Activated CD8-positive, alpha-beta memory T cell treated with anti-CD3 and anti-CD28 coated beads, Interleukin-2, amount 10 ng/mL, durations not matched to agents 7 days and 5 days (primary cell): ENCODE measurements around the gene ERP27. TPM values are rescaled to one million over a fixed set of nuclear protein-coding genes. Genes with fewer than 3 reads are reported as not detected.

Source experiments
- ATAC-seq: fragments of 150-1000 bp; cut with Tn5 transposase; one replicate; pipeline ENCODE4 v1.10.0; 2021; ENCODE audit warnings: moderate library complexity
- CTCF ChIA-PET: fragments of 350-600 bp; sonication (Branson Sonifier 250); formaldehyde crosslinking; loops from one replicate; lab custom pipeline; 2021; ENCODE audit warnings: antibody characterized with exemption; lab: Charles Lee
- DNase-seq: peaks from one replicate; pipeline ENCODE4 v3.0.0-alpha.2; 2020
- H3K27ac Mint-ChIP-seq: one replicate; pipeline ENCODE4 v1.8.0; 2021; ENCODE audit warnings: mild to moderate bottlenecking, mixed read lengths
- H3K27me3 Mint-ChIP-seq: one replicate; pipeline ENCODE4 v1.8.0; 2021; ENCODE audit warnings: mixed read lengths
- H3K36me3 Mint-ChIP-seq: one replicate; pipeline ENCODE4 v1.8.0; 2021; ENCODE audit warnings: mild to moderate bottlenecking, mixed read lengths
- H3K4me1 Mint-ChIP-seq: one replicate; pipeline ENCODE4 v1.8.0; 2021; ENCODE audit warnings: mixed read lengths
- H3K4me3 Mint-ChIP-seq: one replicate; pipeline ENCODE4 v1.8.0; 2021; ENCODE audit warnings: mild to moderate bottlenecking, moderate library complexity, mixed read lengths
- H3K9me3 Mint-ChIP-seq: one replicate; pipeline ENCODE4 v1.8.0; 2022; ENCODE audit warnings: low read depth, mixed read lengths
- total RNA-seq, 2 experiments: library from RNA; stranded (reverse); gene quantifications; one replicate each; pipeline ENCODE4 v1.2.3, GENCODE V29; 2021

ERP27 gene
- total RNA-seq, 2 experiments from 2014 or later, result 5.4 to 7.7 TPM

- no peaks in the 10 kb centered on the region for H3K27me3 Mint-ChIP-seq
- CTCF ChIA-PET, result interaction anchor here (2.1 kb wide), 2 partner anchors 184 to 188 kb away, joined by 8 to 11 read pairs; a partner anchor contains a TSS
Measured at GRCh38 chr12:14958361-14959125, 20.2 kb upstream of the ERP27 start.

DNA sequence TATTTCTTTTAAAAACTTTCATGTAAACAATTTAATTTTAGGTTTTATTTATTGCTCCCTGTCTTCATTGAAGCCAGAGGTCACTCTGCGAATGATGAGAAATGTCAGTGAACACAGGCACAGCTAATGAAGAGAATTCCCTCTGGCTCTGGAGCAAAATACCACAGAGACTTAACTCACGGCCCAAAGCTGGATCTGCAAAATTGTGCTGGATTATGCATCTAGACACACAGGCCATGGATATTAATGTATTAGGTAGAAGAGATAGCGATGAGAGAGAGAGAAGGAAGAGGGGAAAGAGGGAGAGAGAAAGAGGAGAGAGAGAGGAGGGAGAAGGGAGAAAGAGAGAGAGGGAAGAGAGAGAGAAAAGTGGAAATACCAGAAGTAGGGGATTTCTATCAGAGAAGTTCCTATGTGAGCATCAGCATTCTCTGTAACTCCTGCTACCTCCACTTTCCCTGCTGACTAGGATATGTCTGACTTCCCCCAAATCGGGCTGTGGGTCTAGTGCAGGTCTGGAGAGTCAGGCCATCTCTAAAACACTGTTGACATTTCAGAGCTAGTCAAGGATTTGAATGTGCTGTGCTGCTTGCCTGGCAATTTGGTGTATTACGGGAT, 19.3 kb upstream of the ERP27 start:
- peaks cover 73% of the 10 kb centered on the region for H3K36me3 Mint-ChIP-seq
- H3K27ac Mint-ChIP-seq, result peak overlapping the region; percentile 100
- H3K9me3 Mint-ChIP-seq, result no peaks in the 10 kb centered on the region
- DNase-seq (no peak), ATAC-seq (no peak)
- H3K4me3 Mint-ChIP-seq, result peak overlapping the region; percentile 99
- CTCF ChIA-PET, result interaction anchor here (1.4 to 2.1 kb wide), 3 partner anchors 183 to 700 kb away, joined by 3 to 8 read pairs (median 4); a partner anchor contains a TSS
- H3K27me3 Mint-ChIP-seq, result no peaks in the 10 kb centered on the region
- peaks cover 50% of the 10 kb centered on the region for H3K4me1 Mint-ChIP-seq

More at GRCh38 chr12:14958361-14959125, 20.2 kb upstream of the ERP27 start:
- Mint-ChIP-seq H3K36me3 (peaks cover 68% of the 10 kb centered on the region), H3K4me1 (peaks cover 50% of the 10 kb centered on the region), H3K27ac (peak overlapping the region; percentile 100), H3K9me3 (no peaks in the 10 kb centered on the region), H3K4me3 (peak overlapping the region; percentile 99)
- no peak for DNase-seq
- ATAC-seq, result no peak

DNA sequence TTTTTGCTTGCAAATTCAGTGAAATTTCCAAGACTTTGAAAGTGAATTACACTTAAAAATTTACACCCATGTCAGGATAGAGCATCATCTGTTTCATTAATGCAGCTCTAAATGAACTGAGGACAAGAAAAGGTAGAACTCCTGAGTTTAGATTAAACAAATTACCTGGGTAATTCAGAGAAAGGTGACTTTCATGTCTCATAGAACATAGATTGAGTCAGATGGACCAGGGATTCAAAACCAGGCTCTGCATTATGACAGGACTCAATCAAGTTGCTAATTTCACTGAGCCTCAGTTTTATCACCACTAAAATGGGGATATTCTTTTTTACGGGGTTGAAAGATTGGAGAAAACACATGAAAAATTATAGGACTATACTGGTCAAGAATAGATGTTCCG, 18.6 kb upstream of the ERP27 start:
- DNase-seq (no peak), ATAC-seq (no peak)
- peak overlapping the region; percentile 100 for H3K27ac Mint-ChIP-seq
- peaks cover 57% of the 10 kb centered on the region for H3K4me1 Mint-ChIP-seq
- CTCF ChIA-PET, result interaction anchor here (1.4 to 2.0 kb wide), 4 partner anchors 19 to 699 kb away, joined by 3 to 5 read pairs (median 4); partner anchors contain the start of gene ERP27
- H3K36me3 Mint-ChIP-seq, result peaks cover 78% of the 10 kb centered on the region
- peak overlapping the region; percentile 99 for H3K4me3 Mint-ChIP-seq
- H3K27me3 Mint-ChIP-seq, result no peaks in the 10 kb centered on the region
- H3K9me3 Mint-ChIP-seq, result no peaks in the 10 kb centered on the region

- Mint-ChIP-seq H3K9me3 (no peaks in the 10 kb centered on the region), H3K36me3 (peaks cover 82% of the 10 kb centered on the region), H3K4me3 (peak overlapping the region; percentile 99), H3K27me3 (no peaks in the 10 kb centered on the region), H3K4me1 (peaks cover 63% of the 10 kb centered on the region), H3K27ac (peak overlapping the region; percentile 100)
- peak; percentile 64 for DNase-seq
- ATAC-seq, result no peak
- CTCF ChIA-PET, result interaction anchor here (1.4 to 2.0 kb wide), 4 partner anchors 18 to 699 kb away, joined by 3 to 5 read pairs (median 4); partner anchors contain the start of gene ERP27
Measured at GRCh38 chr12:14956024-14956891, 17.9 kb upstream of the ERP27 start.

DNA sequence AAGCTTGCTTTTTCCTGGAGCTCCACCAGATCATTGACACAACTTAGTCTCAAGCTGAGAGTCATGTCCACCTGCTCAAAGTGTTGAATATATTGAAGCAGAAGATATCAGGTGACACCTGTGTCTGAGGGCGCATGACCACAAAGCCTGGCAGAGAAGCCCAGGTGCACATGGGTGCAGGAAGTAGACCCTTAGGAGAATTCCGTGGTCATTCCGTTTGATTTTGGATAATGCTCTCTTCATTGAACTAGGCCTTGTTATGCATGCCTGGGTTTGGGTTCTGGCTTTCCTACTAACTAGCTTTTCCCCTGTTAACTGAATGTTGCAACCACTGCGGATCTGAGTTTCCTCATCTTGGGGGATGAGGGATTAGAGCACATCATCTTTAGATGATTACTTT, 15.9 kb upstream of the ERP27 start:
- Mint-ChIP-seq H3K4me3 (peak overlapping the region; percentile 64), H3K36me3 (peaks cover 82% of the 10 kb centered on the region), H3K27me3 (no peaks in the 10 kb centered on the region), H3K9me3 (no peaks in the 10 kb centered on the region), H3K27ac (peak overlapping the region; percentile 95), H3K4me1 (peaks cover 83% of the 10 kb centered on the region)
- ATAC-seq (no peak), DNase-seq (no peak)
- CTCF ChIA-PET, result interaction anchor here (0.6 to 1.1 kb wide), 4 partner anchors 178 to 289 kb away, joined by 3 to 4 read pairs (median 3); no protein-coding TSS in a partner anchor

GRCh38 chr12:14953752-14954151, 15.4 kb upstream of the ERP27 start:
- H3K4me1 Mint-ChIP-seq, result peaks cover 86% of the 10 kb centered on the region
- CTCF ChIA-PET, result interaction anchor here (0.6 to 1.1 kb wide), 3 partner anchors 177 to 288 kb away, joined by 3 to 4 read pairs (median 3); no protein-coding TSS in a partner anchor
- no peak for DNase-seq
- peak overlapping the region; percentile 95 for H3K27ac Mint-ChIP-seq
- H3K4me3 Mint-ChIP-seq, result peak overlapping the region; percentile 64
- H3K36me3 Mint-ChIP-seq, result peaks cover 82% of the 10 kb centered on the region
- H3K9me3 Mint-ChIP-seq, result no peaks in the 10 kb centered on the region
- no peak for ATAC-seq
- no peaks in the 10 kb centered on the region for H3K27me3 Mint-ChIP-seq

- peak; percentile 67 for DNase-seq
- CTCF ChIA-PET, result interaction anchor here (0.7 kb wide), 1 partner anchor 43 kb away, joined by 5 read pairs; no protein-coding TSS in a partner anchor
Measured at GRCh38 chr12:14952299-14952921, 14.1 kb upstream of the ERP27 start.

DNA sequence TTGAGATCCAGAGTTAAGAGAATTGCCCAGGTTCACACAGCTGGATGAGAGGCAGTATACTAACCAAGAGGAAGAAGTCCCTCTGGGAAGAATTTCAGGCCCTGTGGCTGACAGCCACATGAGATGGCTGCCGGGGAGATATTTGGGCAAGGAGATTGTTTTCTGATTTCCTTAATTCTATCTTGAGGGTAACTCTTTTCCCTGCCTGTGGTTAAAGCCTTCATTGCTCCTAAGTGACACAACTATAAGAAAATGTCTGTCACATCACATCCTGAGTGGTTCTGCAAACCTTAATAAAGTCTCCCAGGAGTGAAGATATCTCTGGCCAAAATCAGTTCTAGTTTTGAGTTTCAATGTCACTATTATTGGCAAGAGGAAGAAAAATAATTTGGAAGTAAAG, 13.5 kb upstream of the ERP27 start:
- CTCF ChIA-PET, result interaction anchor here (0.7 kb wide), 1 partner anchor 44 kb away, joined by 5 read pairs; no protein-coding TSS in a partner anchor
- H3K4me1 Mint-ChIP-seq, result peaks cover 90% of the 10 kb centered on the region
- peak overlapping the region; percentile 95 for H3K27ac Mint-ChIP-seq

More at GRCh38 chr12:14952299-14952921, 14.1 kb upstream of the ERP27 start:
- H3K36me3 Mint-ChIP-seq, result peaks cover 81% of the 10 kb centered on the region
- peaks cover 89% of the 10 kb centered on the region for H3K4me1 Mint-ChIP-seq
- H3K4me3 Mint-ChIP-seq, result peak overlapping the region; percentile 73
- peak overlapping the region; percentile 95 for H3K27ac Mint-ChIP-seq
- H3K9me3 Mint-ChIP-seq, result no peaks in the 10 kb centered on the region
- ATAC-seq, result peak; percentile 73
- no peaks in the 10 kb centered on the region for H3K27me3 Mint-ChIP-seq

GRCh38 chr12:14950982-14951746, 12.8 kb upstream of the ERP27 start:
- Mint-ChIP-seq H3K27ac (peak overlapping the region; percentile 95), H3K9me3 (no peaks in the 10 kb centered on the region), H3K4me1 (peaks cover 89% of the 10 kb centered on the region), H3K27me3 (no peaks in the 10 kb centered on the region), H3K4me3 (peak overlapping the region; percentile 73), H3K36me3 (peaks cover 82% of the 10 kb centered on the region)
- ATAC-seq (no peak), DNase-seq (no peak)
- CTCF ChIA-PET, result no interaction called here

More for the DNA sequence above, 13.5 kb upstream of the ERP27 start:
- Mint-ChIP-seq H3K36me3 (peaks cover 82% of the 10 kb centered on the region), H3K4me3 (peak overlapping the region; percentile 73), H3K27me3 (no peaks in the 10 kb centered on the region), H3K9me3 (no peaks in the 10 kb centered on the region)
- DNase-seq (no peak), ATAC-seq (no peak)

DNA sequence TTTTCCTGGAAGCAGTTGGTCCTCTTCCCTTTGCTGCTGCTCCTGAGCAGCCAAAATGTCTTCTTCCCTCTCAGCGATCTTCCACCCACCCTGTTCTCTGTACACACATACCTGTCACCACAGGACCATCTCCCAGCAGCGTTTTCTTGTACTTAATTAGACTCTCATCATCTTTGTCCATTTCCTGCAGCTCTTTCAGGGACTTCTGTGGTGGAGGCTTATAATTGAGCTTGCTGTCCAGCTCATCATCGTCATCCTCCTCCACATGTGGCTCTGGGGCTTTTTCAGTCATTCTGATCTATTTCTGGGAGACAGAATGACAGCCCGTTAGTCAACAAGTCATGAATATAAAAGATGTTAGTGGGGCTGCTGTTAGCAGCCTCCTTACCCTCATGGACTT, 12.1 kb upstream of the ERP27 start:
- Mint-ChIP-seq H3K27me3 (no peaks in the 10 kb centered on the region), H3K9me3 (no peaks in the 10 kb centered on the region), H3K36me3 (peaks cover 82% of the 10 kb centered on the region), H3K27ac (peak overlapping the region; percentile 95), H3K4me3 (peak overlapping the region; percentile 81), H3K4me1 (peaks cover 89% of the 10 kb centered on the region)
- ATAC-seq (no peak), DNase-seq (no peak)
- CTCF ChIA-PET, result no interaction called here

- CTCF ChIA-PET, result no interaction called here
- H3K27ac Mint-ChIP-seq, result peak overlapping the region; percentile 95
- DNase-seq (peak; percentile 67), ATAC-seq (no peak)
- H3K4me1 Mint-ChIP-seq, result peaks cover 91% of the 10 kb centered on the region
- peaks cover 86% of the 10 kb centered on the region for H3K36me3 Mint-ChIP-seq
- no peaks in the 10 kb centered on the region for H3K9me3 Mint-ChIP-seq
- H3K4me3 Mint-ChIP-seq, result peak overlapping the region; percentile 81
- H3K27me3 Mint-ChIP-seq, result no peaks in the 10 kb centered on the region
Measured at GRCh38 chr12:14949631-14950030, 11.3 kb upstream of the ERP27 start.
